HS-5 (cell line): ENCODE results near the gene FOXC1.

Source experiments
- DNase-seq: peaks from one replicate; pipeline ENCODE4 v3.0.0-alpha.2; 2012; ENCODE audit warnings: low read depth

The FOXC1 gene

GRCh38 chr6:1624058-1624850 is 14.5 kb downstream of the FOXC1 start:
- DNase-seq, result no peak

- no peak for DNase-seq
Measured at GRCh38 chr6:1624851-1625781, 15.4 kb downstream of the FOXC1 start.

- no peak for DNase-seq
Measured at GRCh38 chr6:1625794-1626435, 16.2 kb downstream of the FOXC1 start.

- no peak for DNase-seq
Measured at GRCh38 chr6:1626481-1626880, 16.8 kb downstream of the FOXC1 start.

GRCh38 chr6:1627827-1628560 is 18.3 kb downstream of the FOXC1 start:
- no peak for DNase-seq

- DNase-seq, result no peak
Measured at GRCh38 chr6:1629316-1629715, 19.6 kb downstream of the FOXC1 start.

GRCh38 chr6:1630212-1630770 is 20.6 kb downstream of the FOXC1 start:
- no peak for DNase-seq

GRCh38 chr6:1630771-1631217 is 21.1 kb downstream of the FOXC1 start:
- no peak for DNase-seq

GRCh38 chr6:1631251-1631650 is 21.5 kb downstream of the FOXC1 start:
- DNase-seq, result no peak

GRCh38 chr6:1633366-1634021 is 23.8 kb downstream of the FOXC1 start:
- no peak for DNase-seq

- no peak for DNase-seq
Measured at GRCh38 chr6:1634081-1634480, 24.4 kb downstream of the FOXC1 start.

- DNase-seq, result no peak
Measured at GRCh38 chr6:1635305-1636010, 25.7 kb downstream of the FOXC1 start.

- DNase-seq, result no peak
Measured at GRCh38 chr6:1636272-1636825, 26.6 kb downstream of the FOXC1 start.

GRCh38 chr6:1636971-1637871 is 27.5 kb downstream of the FOXC1 start:
- no peak for DNase-seq

- DNase-seq, result no peak
Measured at GRCh38 chr6:1639430-1639829, 29.7 kb downstream of the FOXC1 start.

- DNase-seq, result no peak
Measured at GRCh38 chr6:1640476-1640875, 30.8 kb downstream of the FOXC1 start.

GRCh38 chr6:1641343-1641885 is 31.7 kb downstream of the FOXC1 start:
- no peak for DNase-seq

GRCh38 chr6:1643111-1643510 is 33.4 kb downstream of the FOXC1 start:
- no peak for DNase-seq
